PC-9 (cell line): ENCODE data around the gene PPP1R27.

Experiments used
- EZH2 ChIP-seq: fragments of 200-600 bp; sonication (generic); IDR thresholded peaks from 2 replicates; pipeline ENCODE4 v1.8.0; 2017; ENCODE audit warnings: antibody characterized with exemption, low read depth
- TF ChIP-seq, protein P1 (sequence below): fragments of 200-600 bp; sonication (generic); conservative IDR thresholded peaks from 2 replicates; pipeline ENCODE4 v1.6.1; 2017; ENCODE audit warnings: mixed run types, antibody characterized with exemption, mild to moderate bottlenecking, moderate library complexity

DNA sequence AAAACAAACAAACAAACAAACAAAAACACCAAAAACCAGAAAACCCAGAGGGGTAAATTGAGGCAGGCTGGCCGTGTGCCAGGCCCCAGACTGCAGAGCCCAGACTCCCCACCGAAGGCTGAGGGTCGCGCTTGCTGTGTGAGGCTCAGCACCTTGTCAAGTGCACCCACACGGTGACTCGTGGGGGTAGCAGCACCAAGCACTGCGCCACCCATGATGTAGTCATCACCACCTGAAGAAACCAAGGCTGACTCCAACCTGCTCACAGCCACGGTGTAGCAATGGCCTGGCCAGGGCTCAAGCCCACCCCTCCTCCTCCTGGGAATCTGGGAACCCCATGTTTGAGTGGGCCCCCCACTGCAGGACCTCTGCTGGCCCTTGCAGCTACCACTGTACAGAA, 13.7 kb downstream of the PPP1R27 start:
- no peak for TF ChIP-seq EZH2
- TF ChIP-seq, protein P1, sequence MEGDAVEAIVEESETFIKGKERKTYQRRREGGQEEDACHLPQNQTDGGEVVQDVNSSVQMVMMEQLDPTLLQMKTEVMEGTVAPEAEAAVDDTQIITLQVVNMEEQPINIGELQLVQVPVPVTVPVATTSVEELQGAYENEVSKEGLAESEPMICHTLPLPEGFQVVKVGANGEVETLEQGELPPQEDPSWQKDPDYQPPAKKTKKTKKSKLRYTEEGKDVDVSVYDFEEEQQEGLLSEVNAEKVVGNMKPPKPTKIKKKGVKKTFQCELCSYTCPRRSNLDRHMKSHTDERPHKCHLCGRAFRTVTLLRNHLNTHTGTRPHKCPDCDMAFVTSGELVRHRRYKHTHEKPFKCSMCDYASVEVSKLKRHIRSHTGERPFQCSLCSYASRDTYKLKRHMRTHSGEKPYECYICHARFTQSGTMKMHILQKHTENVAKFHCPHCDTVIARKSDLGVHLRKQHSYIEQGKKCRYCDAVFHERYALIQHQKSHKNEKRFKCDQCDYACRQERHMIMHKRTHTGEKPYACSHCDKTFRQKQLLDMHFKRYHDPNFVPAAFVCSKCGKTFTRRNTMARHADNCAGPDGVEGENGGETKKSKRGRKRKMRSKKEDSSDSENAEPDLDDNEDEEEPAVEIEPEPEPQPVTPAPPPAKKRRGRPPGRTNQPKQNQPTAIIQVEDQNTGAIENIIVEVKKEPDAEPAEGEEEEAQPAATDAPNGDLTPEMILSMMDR: no peak
